ENCODE measurements around the gene TTC3. TPM values are rescaled to one million over a fixed set of nuclear protein-coding genes. Genes with fewer than 3 reads are reported as not detected.
A peak's percentile ranks its signal among the peaks of the same experiment; 100 is the strongest.

Gene TTC3
- total and polyA plus RNA-seq, 10 of the 15 experiments (the other 5 are each of a cell fraction or from before 2014, with no cell fraction given): 23.1 to 94.9 (median 72.7) TPM

GRCh38 chr21:37065561-37066177, 7.4 kb upstream of the TTC3 start:
- SMC1A ChIA-PET (ENCODE audit: uncharacterized antibody, unreplicated experiment): no interaction called here
- no peaks in the 10 kb centered on the region for H3K27me3 ChIP-seq (replicated peaks in 1 of 2; ENCODE audit: control insufficient read depth in 2 of 2, insufficient read depth in 2 of 2, low read length in 1 of 2)
- RAD21 ChIA-PET (ENCODE audit: unreplicated experiment): no interaction called here
- no TSS peak for BruUV-seq (replicated peaks)
- no peaks in the 10 kb centered on the region for H3K79me2 ChIP-seq (ENCODE audit: control insufficient read depth, insufficient read depth, low read length)
- no peak overlapping the region for H2AFZ ChIP-seq (ENCODE audit: control insufficient read depth, low read depth, low read length)
- H3K9ac ChIP-seq (ENCODE audit: control insufficient read depth, insufficient read depth, low read length): no peak overlapping the region
- CTCF ChIA-PET: interaction anchor here (1.0 to 1.3 kb wide), 2 partner anchors 10 to 75 kb away, joined by 3 read pairs; no protein-coding TSS in a partner anchor
- no peaks in the 10 kb centered on the region for H3K9me3 ChIP-seq (replicated peaks; ENCODE audit: control insufficient read depth, insufficient read depth, low read length)
- no peak for DNase-seq (ENCODE audit: low read depth, low spot score)
- peaks cover 0 to 5% of the 10 kb centered on the region in 2 experiments; a peak in 2 of 4 replicates for H3K36me3 ChIP-seq (ENCODE audit: control insufficient read depth in 2 of 2, insufficient read depth in 2 of 2, low read length in 1 of 2)
- 93% methylated on average over 9 of the region's 9 CpGs for WGBS (ENCODE audit: insufficient coverage, insufficient replicate concordance, low lambda C conversion rate, missing lambda C conversion rate)
- in situ Hi-C loops (cut with MboI) (no loop called here), intact Hi-C loops (cut with micrococcal nuclease; ENCODE audit: unreplicated experiment) (no loop called here)
- H3K27ac ChIP-seq (ENCODE audit: control insufficient read depth, insufficient read depth): no peak overlapping the region
- H3K4me2 ChIP-seq (ENCODE audit: control insufficient read depth, insufficient read depth): no peak overlapping the region
- H4K20me1 ChIP-seq (ENCODE audit: control insufficient read depth, insufficient read depth): no peaks in the 10 kb centered on the region
- no peak for ATAC-seq
- FAIRE-seq: no peak
- H3K4me1 ChIP-seq (ENCODE audit: control insufficient read depth, insufficient read depth, low read length): no peaks in the 10 kb centered on the region; the same call in 1 of the 2 replicates
- POLR2A ChIA-PET: no interaction called here
- H3K4me3 ChIP-seq: no peak overlapping the region
- TF ChIP-seq MYC (IDR thresholded peaks at IDR 0.05; ENCODE audit: insufficient read depth, insufficient read length, insufficient replicate concordance, low read length, severe bottlenecking) (no peak), POU2F2 (IDR thresholded peaks at IDR 0.05; ENCODE audit: borderline replicate concordance, low read depth, low read length) (no peak)

DNA sequence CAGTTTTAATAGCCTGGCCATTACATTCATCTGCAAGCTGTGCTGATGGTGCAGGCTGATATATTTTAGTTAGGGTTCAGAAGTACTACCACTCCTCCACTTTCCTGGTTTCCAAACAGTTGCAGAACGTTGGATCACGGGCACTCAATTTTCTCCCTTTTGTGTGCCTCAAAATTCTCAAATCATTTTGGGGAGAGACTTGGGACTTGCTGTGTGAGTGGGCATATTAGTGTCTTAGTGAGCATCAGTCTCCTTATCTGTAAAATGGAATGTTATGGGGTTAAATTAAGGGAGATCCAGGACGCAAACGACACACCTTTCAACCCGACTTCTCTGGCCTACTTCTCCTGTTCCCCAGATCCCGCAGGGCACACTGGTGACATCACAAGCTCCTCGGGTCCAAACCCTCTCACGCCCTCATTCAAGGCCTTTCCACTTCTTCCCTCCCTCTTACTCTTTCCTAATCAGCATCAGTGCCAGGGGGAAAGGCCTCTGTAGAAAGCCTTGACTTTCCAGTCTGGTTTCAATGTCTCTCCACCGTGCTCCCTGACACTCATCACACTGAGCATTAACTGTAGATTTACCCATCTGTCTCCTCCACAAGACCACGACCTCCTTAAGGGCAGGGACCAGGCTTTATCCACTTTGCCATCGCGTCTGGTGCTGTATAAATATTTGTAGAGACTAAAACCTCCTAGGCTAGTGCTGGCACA, 1.3 kb upstream of the TTC3 start:
- no peaks in the 10 kb centered on the region for H4K20me1 ChIP-seq (ENCODE audit: control insufficient read depth, insufficient read depth)
- H3K9ac ChIP-seq (ENCODE audit: control insufficient read depth, insufficient read depth, low read length): peak overlapping the region; percentile 90
- peak overlapping the region; percentile 96 for H3K27ac ChIP-seq (ENCODE audit: control insufficient read depth, insufficient read depth)
- ChIA-PET POLR2A (interaction anchor here (0.8 kb wide), 1 partner anchor 51 kb away, joined by 3 read pairs; no protein-coding TSS in a partner anchor), SMC1A (ENCODE audit: uncharacterized antibody, unreplicated experiment) (interaction anchor here (1.2 kb wide), 1 partner anchor 15 kb away, joined by 3 read pairs; no protein-coding TSS in a partner anchor), CTCF (interaction anchor here (0.8 to 3.2 kb wide), 6 partner anchors 8 to 492 kb away, joined by 3 to 10 read pairs (median 3); no protein-coding TSS in a partner anchor), RAD21 (ENCODE audit: unreplicated experiment) (no interaction called here)
- H3K36me3 ChIP-seq (ENCODE audit: control insufficient read depth in 2 of 2, insufficient read depth in 2 of 2, low read length in 1 of 2): peaks cover 0 to 2% of the 10 kb centered on the region in 2 experiments; a peak in 2 of 4 replicates
- peaks cover 42% of the 10 kb centered on the region for H3K79me2 ChIP-seq (ENCODE audit: control insufficient read depth, insufficient read depth, low read length)
- intact Hi-C loops (cut with micrococcal nuclease; ENCODE audit: unreplicated experiment): loop anchor here (2.0 to 5.0 kb wide), 3 partner anchors 84 to 295 kb away; partner anchors contain the start of genes DYRK1A and VPS26C
- ATAC-seq (no peak), DNase-seq (ENCODE audit: low read depth, low spot score) (no peak), FAIRE-seq (peak; percentile 27)
- no peaks in the 10 kb centered on the region for H3K9me3 ChIP-seq (replicated peaks; ENCODE audit: control insufficient read depth, insufficient read depth, low read length)
- WGBS (ENCODE audit: insufficient coverage, insufficient replicate concordance, low lambda C conversion rate, missing lambda C conversion rate): 39% methylated on average over 12 of the region's 12 CpGs
- peak overlapping the region; percentile 88 for H3K4me3 ChIP-seq
- no peaks in the 10 kb centered on the region for H3K27me3 ChIP-seq (replicated peaks in 1 of 2; ENCODE audit: control insufficient read depth in 2 of 2, insufficient read depth in 2 of 2, low read length in 1 of 2)
- H3K4me1 ChIP-seq (ENCODE audit: control insufficient read depth, insufficient read depth, low read length): no peaks in the 10 kb centered on the region; the same call in 1 of the 2 replicates
- TSS peak; percentile 69 for BruUV-seq (replicated peaks)
- H3K4me2 ChIP-seq (ENCODE audit: control insufficient read depth, insufficient read depth): peak overlapping the region; percentile 74
- peak overlapping the region; percentile 78 for H2AFZ ChIP-seq (ENCODE audit: control insufficient read depth, low read depth, low read length)
- TF ChIP-seq, protein P1, sequence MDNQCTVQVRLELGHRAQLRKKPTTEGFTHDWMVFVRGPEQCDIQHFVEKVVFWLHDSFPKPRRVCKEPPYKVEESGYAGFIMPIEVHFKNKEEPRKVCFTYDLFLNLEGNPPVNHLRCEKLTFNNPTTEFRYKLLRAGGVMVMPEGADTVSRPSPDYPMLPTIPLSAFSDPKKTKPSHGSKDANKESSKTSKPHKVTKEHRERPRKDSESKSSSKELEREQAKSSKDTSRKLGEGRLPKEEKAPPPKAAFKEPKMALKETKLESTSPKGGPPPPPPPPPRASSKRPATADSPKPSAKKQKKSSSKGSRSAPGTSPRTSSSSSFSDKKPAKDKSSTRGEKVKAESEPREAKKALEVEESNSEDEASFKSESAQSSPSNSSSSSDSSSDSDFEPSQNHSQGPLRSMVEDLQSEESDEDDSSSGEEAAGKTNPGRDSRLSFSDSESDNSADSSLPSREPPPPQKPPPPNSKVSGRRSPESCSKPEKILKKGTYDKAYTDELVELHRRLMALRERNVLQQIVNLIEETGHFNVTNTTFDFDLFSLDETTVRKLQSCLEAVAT (IDR thresholded peaks at IDR 0.05): peak; percentile 95
- no peak for TF ChIP-seq CBFB (IDR thresholded peaks at IDR 0.05; ENCODE audit: low read depth)
- in situ Hi-C loops (cut with MboI): no loop called here

Data from GM12878 (cell line).